Glomerular visceral epithelial cell (primary cell): Measurements from ENCODE around the gene C20orf202.

ENCODE experiments used
- DNase-seq: peaks from one replicate; pipeline ENCODE4 v3.0.0-alpha.2; 2016; ENCODE audit errors: extremely low spot score

The C20orf202 gene

GRCh38 chr20:1202762-1203504 lies at the start of gene C20orf202:
C20orf202 (plus strand) TSS chr20:1203454; CDS start chr20:1203586, 132 bp downstream.
- DNase-seq = no peak

DNA sequence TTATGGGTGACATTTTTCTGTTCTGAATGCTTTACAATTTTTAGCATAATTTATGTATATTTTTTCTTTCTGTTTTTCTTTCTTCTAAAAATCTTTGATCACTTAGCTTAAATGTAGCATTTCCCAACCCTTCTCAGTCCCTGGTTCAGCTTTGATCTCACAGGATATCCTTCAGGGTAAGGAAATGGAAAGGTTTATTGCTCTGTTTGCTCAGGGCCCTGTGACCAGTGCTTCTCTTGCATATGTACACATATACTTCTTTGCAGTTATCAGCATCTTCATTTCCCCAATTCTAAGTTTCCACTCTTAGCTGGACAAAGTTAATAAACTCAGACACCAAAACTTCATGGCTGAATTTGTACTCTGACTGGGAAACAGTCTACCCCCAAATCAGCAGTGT lies 49.0 kb upstream of the C20orf202 start:
- DNase-seq = no peak

- DNase-seq = no peak
Measured at GRCh38 chr20:1154691-1155090, 48.6 kb upstream of the C20orf202 start.

GRCh38 chr20:1155342-1155741 lies 47.9 kb upstream of the C20orf202 start:
- DNase-seq = no peak

DNA sequence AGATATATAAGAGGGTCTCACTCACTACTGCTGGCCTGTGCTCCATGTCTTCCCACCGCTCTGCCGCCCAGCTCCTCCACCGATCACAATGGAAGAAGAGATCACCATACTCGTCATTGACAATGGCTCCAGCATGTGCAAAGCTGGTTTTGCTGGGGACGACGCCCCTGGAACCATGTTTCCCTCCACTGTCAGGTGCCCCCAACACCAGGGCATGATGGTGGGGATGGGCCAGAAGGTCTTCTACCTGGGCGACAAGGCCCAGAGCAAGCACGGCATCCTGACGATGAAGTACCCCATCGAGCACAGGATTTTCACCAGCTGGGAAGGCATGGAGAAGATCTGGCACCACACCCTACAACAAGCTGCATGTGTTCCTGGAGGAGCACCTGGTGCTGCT lies 42.8 kb upstream of the C20orf202 start:
- DNase-seq = no peak

DNA sequence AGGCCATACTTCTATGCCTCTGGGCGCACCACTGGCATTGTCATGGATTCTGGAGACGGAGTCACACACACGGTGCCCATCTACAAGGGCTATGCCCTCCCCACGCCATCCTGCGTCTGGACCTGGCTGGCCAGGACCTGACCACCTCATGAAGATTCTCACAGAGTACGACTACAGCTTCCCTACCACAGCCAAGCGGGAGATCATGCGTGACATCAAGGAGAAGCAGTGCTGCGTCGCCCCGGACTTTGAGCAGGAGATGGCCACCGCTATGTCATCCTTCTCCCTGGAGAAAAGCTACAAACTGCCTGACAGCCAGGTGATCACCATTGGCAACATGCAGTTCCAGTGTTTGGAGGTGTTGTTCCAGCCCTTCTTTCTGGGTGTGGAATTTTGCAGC lies 42.3 kb upstream of the C20orf202 start:
- no peak for DNase-seq

DNA sequence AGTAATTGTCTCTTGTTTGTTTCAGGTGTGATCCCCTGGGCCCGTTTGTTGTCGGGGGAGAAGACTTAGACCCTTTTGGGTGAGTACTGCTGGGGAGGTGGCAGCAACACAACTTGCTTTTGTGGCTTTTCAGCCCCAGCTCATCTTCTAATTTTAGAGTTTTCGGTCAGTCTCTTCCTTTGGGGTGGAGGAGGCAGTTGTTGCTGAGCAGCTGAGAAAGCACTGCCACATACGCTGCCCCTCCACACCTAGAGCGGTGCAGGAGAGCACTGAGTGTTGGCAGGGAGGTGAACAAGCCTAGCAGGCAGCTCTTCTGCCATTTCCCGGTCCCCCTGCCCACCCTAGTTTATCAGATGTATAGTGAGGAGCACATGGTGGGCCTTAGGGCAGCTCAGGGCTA lies 40.1 kb upstream of the C20orf202 start:
- no peak for DNase-seq

DNA sequence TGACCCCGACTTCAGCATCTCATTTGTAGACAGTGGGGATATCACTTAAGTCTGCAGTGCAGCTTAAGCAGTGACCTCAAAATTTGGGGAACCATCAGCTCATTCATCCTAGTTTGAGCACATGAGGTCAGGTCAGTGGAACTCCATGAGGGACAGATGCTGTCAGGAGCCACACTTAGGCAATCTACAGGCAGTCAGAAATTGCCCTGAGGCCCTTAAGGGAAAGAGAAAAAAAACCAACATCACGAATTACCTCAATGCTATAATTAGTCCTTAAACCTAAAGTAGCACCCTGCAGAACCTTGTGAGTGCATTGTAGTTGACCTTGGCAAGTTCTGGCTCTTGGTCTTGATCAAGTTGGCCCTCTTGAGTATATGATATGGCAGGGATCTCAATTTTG lies 39.6 kb upstream of the C20orf202 start:
- no peak for DNase-seq

DNA sequence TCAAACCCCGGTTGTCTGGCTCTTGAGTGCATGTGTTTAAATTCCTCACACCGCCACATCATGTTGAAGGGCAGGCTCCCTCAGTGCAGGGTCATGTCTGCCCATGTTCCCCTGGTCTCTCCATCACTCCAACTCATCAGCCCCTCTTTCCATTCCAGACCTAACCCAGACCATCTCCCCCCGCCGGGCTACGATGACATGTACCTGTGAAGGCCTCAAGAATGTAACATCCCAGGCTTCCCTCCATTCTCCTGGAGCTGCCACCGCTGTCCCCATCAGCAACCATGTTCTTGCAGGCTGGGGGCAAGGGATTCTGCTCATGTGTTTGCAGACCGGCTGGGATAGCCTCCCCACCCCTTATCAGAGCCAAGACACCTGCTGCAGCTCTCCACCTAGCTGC lies 38.4 kb upstream of the C20orf202 start:
- DNase-seq = no peak

- DNase-seq = no peak
Measured at GRCh38 chr20:1165521-1165920, 37.7 kb upstream of the C20orf202 start.

DNA sequence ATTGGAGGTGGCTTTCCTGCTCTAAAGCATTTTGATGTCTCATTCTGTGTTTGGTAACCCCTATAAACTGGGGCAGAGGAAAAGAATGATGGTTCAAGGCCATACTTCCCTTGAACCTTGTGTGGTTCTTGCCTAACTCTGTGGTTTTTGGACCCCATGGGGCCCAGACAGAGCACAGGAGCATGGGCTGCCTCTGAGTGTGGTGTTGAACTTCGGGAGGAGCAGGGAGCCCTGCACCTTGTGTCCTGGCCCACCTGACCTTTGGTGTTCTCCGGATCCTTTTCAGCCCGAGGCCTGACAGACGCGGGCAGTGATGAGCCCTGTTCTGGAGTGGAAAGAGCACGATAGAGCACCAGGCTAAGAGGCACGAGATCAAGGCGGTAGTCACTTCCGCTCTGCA lies 37.3 kb upstream of the C20orf202 start:
- DNase-seq = no peak

DNA sequence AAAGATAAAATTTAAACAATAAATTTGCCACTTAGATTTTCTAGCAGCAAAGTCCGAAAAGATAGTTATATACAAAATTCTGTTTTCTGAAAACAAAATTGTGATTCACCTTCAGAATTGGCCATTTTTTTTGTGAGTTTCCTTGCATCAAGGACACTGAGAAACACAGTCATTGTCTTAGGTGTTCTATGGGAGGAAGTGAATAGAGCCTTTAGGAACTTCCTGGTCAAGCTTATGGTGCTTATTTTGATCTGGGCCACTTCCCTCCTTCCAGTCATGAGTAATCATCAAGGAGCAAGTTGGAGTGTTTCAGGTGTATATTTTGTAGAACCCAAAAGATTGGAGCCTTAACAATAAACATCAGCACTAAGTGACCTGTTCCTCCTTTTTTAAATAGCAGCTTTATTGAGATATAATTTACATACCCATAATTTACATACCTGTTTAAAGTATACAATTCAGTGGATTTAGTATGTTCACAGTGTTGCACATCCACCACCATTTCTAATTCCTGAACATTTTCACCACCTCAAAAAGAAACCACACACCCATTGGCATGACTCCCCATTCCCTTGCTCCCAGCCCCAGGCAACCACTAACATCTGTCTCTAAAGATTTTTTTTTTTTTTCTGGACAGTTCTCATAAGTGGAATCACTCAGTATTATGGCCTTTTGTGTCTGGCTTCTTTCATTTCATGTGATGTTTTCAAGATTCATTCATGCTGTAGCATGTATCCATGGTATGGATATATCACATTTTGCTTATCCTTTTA lies 36.1 kb upstream of the C20orf202 start:
- DNase-seq = no peak

GRCh38 chr20:1169224-1169623 lies 34.0 kb upstream of the C20orf202 start:
- no peak for DNase-seq

- DNase-seq = peak; percentile 26
Measured at GRCh38 chr20:1171461-1172093, 31.7 kb upstream of the C20orf202 start.

DNA sequence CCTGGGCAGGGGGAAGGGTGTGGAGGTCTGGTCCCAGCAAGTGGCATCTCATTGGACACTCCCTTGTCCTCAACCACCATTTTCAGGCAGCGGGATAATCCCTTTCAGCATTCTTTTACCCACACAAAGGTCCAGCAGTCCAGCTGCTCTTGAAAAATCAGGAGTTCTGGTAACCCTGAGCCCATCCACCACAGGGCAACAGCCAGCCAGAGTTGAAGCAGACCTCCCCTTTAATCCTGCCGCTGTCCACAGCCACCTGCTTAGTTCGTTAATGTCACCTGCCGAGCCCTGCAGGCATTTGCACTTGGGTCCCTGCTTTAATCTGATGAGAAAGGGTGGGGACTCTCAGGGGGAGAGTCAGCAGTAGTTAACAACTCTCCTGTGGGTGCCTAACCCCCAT lies 29.6 kb upstream of the C20orf202 start:
- no peak for DNase-seq

GRCh38 chr20:1174787-1175186 lies 28.5 kb upstream of the C20orf202 start:
- no peak for DNase-seq

DNA sequence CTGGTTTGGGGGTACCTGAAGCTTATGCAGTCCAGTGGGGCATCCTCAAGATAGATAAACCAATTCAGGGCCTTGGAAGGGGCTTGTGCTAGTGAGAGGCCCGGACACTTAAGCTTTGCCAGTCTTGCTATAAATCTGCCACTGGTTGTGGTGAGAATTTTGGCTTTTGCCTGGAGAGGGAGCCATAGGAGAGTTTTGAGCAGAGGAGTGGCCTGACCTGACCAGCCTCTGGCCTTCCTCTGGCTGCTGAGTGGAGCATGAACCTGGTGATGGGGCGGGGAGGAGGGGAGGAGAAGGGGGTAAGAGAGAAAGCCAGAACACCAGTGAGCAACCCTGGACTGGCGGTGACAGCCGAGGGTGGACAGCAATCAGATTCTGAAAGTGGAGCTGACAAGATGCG lies 25.6 kb upstream of the C20orf202 start:
- DNase-seq = no peak

DNA sequence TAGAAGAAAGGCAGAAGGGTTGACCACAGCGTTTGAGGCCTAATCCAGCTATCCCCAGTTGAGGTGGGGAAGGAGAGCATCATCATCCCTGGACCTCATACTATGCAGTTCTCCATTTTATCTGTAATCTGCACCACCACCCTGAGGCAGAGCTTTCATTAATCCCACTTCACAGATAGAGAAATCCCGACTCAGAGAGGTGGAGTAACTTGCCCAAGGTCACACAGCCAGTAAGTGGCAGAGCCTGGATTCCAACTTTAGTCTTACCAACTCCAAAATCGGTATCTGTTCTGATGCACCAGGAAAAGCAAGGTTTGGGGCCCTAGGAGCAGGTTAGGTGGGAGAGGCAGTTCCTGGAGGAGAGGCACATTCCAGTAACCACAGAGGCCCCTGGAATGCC lies 25.2 kb upstream of the C20orf202 start:
- DNase-seq = no peak

GRCh38 chr20:1178623-1179022 lies 24.6 kb upstream of the C20orf202 start:
- DNase-seq = no peak

- no peak for DNase-seq
Measured at GRCh38 chr20:1180949-1181348, 22.3 kb upstream of the C20orf202 start.

GRCh38 chr20:1182106-1182505 lies 21.1 kb upstream of the C20orf202 start:
- no peak for DNase-seq

DNA sequence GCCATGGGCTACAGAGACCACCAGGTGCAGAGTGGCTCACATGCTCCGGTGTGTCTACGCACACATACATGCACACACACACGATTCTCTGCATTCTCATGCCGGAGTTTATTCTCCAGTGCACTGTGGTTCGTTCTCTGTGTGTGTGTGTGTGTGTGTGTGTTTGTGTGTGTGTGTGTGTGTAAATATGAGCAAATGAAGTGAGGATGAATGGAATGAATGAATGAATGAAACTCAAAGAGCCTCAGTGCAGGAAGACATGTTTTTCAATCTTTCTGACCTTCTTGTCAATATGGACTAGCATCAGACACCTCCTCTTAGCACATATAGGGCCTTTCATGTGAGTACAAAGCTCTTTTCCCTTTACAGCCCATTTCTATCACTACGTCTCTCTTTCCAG lies 20.1 kb upstream of the C20orf202 start:
- DNase-seq = no peak

GRCh38 chr20:1184260-1184637 lies 19.0 kb upstream of the C20orf202 start:
- no peak for DNase-seq
